ENCODE measurements around the gene SUCO. TPM values are rescaled to one million over a fixed set of nuclear protein-coding genes. Genes with fewer than 3 reads are reported as not detected.

The SUCO gene
- total RNA-seq, 1 donor from 2014 or later: 63.7 TPM

GRCh38 chr1:172574080-172574479 is 41.1 kb downstream of the SUCO start:
- Histone ChIP-seq H3K4me3 (ENCODE audit: insufficient read depth, low read depth, low read length) (no peak overlapping the region), H4K20me1 (ENCODE audit: insufficient read depth, low read length) (no peaks in the 10 kb centered on the region), H3K27me3 (ENCODE audit: insufficient read depth, low read length) (no peaks in the 10 kb centered on the region), H2AFZ (ENCODE audit: low read depth, low read length) (no peak overlapping the region), H3K9me3 (ENCODE audit: insufficient read depth, low read depth, low read length) (no peaks in the 10 kb centered on the region), H3K79me2 (ENCODE audit: insufficient read depth, low read length) (no peaks in the 10 kb centered on the region), H3K4me1 (ENCODE audit: insufficient read depth, low read length) (no peaks in the 10 kb centered on the region), H3K4me2 (ENCODE audit: low read length) (no peak overlapping the region), H3K36me3 (ENCODE audit: insufficient read depth, low read length) (peaks cover 30% of the 10 kb centered on the region), H3K27ac (ENCODE audit: low read depth, low read length) (no peak overlapping the region), H3K9ac (ENCODE audit: low read length) (no peak overlapping the region)
- Mint-ChIP-seq H3K4me3 (ENCODE audit: unreplicated experiment) (no peak overlapping the region), H3K27me3 (ENCODE audit: low read depth, unreplicated experiment) (no peaks in the 10 kb centered on the region), H3K9me3 (ENCODE audit: unreplicated experiment) (peaks cover 4% of the 10 kb centered on the region), H3K4me1 (ENCODE audit: low read depth, unreplicated experiment) (no peaks in the 10 kb centered on the region), H3K27ac (ENCODE audit: unreplicated experiment) (no peak overlapping the region), H3K36me3 (ENCODE audit: low read depth, unreplicated experiment) (peaks cover 18% of the 10 kb centered on the region)
- TF ChIP-seq CTCF (IDR thresholded peaks at IDR 0.05; ENCODE audit: insufficient read depth, low read depth, low read length): no peak
- TF ChIP-seq EZH2 (IDR thresholded peaks at IDR 0.05; ENCODE audit: insufficient read depth, low read length): no peak
- no peak for FAIRE-seq
- no peak for DNase-seq (ENCODE audit: low read depth)

GRCh38 chr1:172578586-172578985 is 45.6 kb downstream of the SUCO start:
- H3K27ac ChIP-seq (ENCODE audit: low read depth, low read length): no peak overlapping the region
- TF ChIP-seq CTCF (IDR thresholded peaks at IDR 0.05; ENCODE audit: insufficient read depth, low read depth, low read length) (no peak), EZH2 (IDR thresholded peaks at IDR 0.05; ENCODE audit: insufficient read depth, low read length) (no peak)
- Mint-ChIP-seq H3K27ac (ENCODE audit: unreplicated experiment) (no peak overlapping the region), H3K4me3 (ENCODE audit: unreplicated experiment) (no peak overlapping the region), H3K27me3 (ENCODE audit: low read depth, unreplicated experiment) (no peaks in the 10 kb centered on the region), H3K9me3 (ENCODE audit: unreplicated experiment) (no peaks in the 10 kb centered on the region), H3K4me1 (ENCODE audit: low read depth, unreplicated experiment) (peaks cover 5% of the 10 kb centered on the region), H3K36me3 (ENCODE audit: low read depth, unreplicated experiment) (peaks cover 5% of the 10 kb centered on the region)
- H3K36me3 ChIP-seq (ENCODE audit: insufficient read depth, low read length): peaks cover 19% of the 10 kb centered on the region
- H3K4me1 ChIP-seq (ENCODE audit: insufficient read depth, low read length): no peaks in the 10 kb centered on the region
- H3K79me2 ChIP-seq (ENCODE audit: insufficient read depth, low read length): no peaks in the 10 kb centered on the region
- FAIRE-seq (no peak), DNase-seq (ENCODE audit: low read depth) (no peak)
- H3K9ac ChIP-seq (ENCODE audit: low read length): no peak overlapping the region
- H3K9me3 ChIP-seq (ENCODE audit: insufficient read depth, low read depth, low read length): no peaks in the 10 kb centered on the region
- no peak overlapping the region for H2AFZ ChIP-seq (ENCODE audit: low read depth, low read length)
- no peak overlapping the region for H3K4me3 ChIP-seq (ENCODE audit: insufficient read depth, low read depth, low read length)
- H3K4me2 ChIP-seq (ENCODE audit: low read length): no peak overlapping the region
- H3K27me3 ChIP-seq (ENCODE audit: insufficient read depth, low read length): no peaks in the 10 kb centered on the region
- no peaks in the 10 kb centered on the region for H4K20me1 ChIP-seq (ENCODE audit: insufficient read depth, low read length)

- no peak overlapping the region for H2AFZ ChIP-seq (ENCODE audit: low read depth, low read length)
- Mint-ChIP-seq H3K4me1 (ENCODE audit: low read depth, unreplicated experiment) (peaks cover 8% of the 10 kb centered on the region), H3K36me3 (ENCODE audit: low read depth, unreplicated experiment) (no peaks in the 10 kb centered on the region), H3K9me3 (ENCODE audit: unreplicated experiment) (no peaks in the 10 kb centered on the region), H3K27ac (ENCODE audit: unreplicated experiment) (no peak overlapping the region), H3K27me3 (ENCODE audit: low read depth, unreplicated experiment) (no peaks in the 10 kb centered on the region), H3K4me3 (ENCODE audit: unreplicated experiment) (no peak overlapping the region)
- FAIRE-seq (no peak), DNase-seq (ENCODE audit: low read depth) (no peak)
- no peak overlapping the region for H3K4me2 ChIP-seq (ENCODE audit: low read length)
- H3K27me3 ChIP-seq (ENCODE audit: insufficient read depth, low read length): no peaks in the 10 kb centered on the region
- no peak overlapping the region for H3K27ac ChIP-seq (ENCODE audit: low read depth, low read length)
- H3K36me3 ChIP-seq (ENCODE audit: insufficient read depth, low read length): peaks cover 15% of the 10 kb centered on the region
- no peaks in the 10 kb centered on the region for H3K9me3 ChIP-seq (ENCODE audit: insufficient read depth, low read depth, low read length)
- TF ChIP-seq EZH2 (IDR thresholded peaks at IDR 0.05; ENCODE audit: insufficient read depth, low read length) (no peak), CTCF (IDR thresholded peaks at IDR 0.05; ENCODE audit: insufficient read depth, low read depth, low read length) (no peak)
- peaks cover 5% of the 10 kb centered on the region for H3K4me1 ChIP-seq (ENCODE audit: insufficient read depth, low read length)
- H3K4me3 ChIP-seq (ENCODE audit: insufficient read depth, low read depth, low read length): no peak overlapping the region
- H3K9ac ChIP-seq (ENCODE audit: low read length): no peak overlapping the region
- no peaks in the 10 kb centered on the region for H3K79me2 ChIP-seq (ENCODE audit: insufficient read depth, low read length)
- no peaks in the 10 kb centered on the region for H4K20me1 ChIP-seq (ENCODE audit: insufficient read depth, low read length)
These were observed 48.3 kb downstream of the SUCO start for GRCh38 chr1:172581273-172581672.

Measured in astrocyte (in vitro differentiated cells and primary cell).